ENCODE data around the gene APOL3. TPM values are rescaled to one million over a fixed set of nuclear protein-coding genes. Genes with fewer than 3 reads are reported as not detected.
"Not testable (repeated sequence)": the region's sequence is repeated elsewhere in the genome, so short reads cannot be mapped to it uniquely, and the experiment has no call there.

Gene APOL3
- total and polyA plus RNA-seq, 2 experiments from 2014 or later: 1.3 to 2.1 TPM

DNA sequence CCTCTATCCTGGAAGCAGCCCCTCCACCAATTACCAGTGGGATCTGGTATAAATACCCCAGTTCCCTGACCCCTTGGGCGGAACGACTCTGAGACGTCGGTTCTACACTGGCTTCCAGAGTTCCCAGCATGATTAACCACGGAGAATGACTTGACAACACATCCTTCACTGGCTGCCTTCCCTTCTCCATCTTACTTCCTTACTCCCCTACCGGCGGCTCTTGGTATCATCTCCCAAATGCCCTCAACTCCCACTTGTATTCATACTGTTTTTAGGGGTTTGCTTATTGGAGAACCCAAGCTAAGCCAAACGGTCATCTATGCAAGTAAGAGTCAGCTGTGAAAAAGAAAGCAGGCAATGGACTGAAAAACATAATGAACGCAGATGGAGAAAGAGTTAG is 56.1 kb downstream of the APOL3 start:
- Histone ChIP-seq H3K36me3 (replicated peaks; ENCODE audit: insufficient read depth, low read depth) (no peaks in the 10 kb centered on the region), H4K20me1 (ENCODE audit: insufficient read depth, poor library complexity, severe bottlenecking) (no peaks in the 10 kb centered on the region), H3K79me2 (no peaks in the 10 kb centered on the region), H3K9me3 (ENCODE audit: low read depth) (no peaks in the 10 kb centered on the region), H3K27me3 (no peaks in the 10 kb centered on the region), H3K4me2 (no peak overlapping the region), H3K4me3 (no peak overlapping the region), H2AFZ (no peak overlapping the region), H3K27ac (no peak overlapping the region), H3K4me1 (ENCODE audit: insufficient read depth) (no peaks in the 10 kb centered on the region), H3K9me2 (replicated peaks; ENCODE audit: insufficient read depth) (no peaks in the 10 kb centered on the region)
- DNase-seq (ENCODE audit: low spot score): no peak
- TF ChIP-seq EZH2phosphoT487 (IDR thresholded peaks at IDR 0.05; ENCODE audit: low read depth, severe bottlenecking, unreplicated experiment): no peak
- 73% methylated on average over 9 of the region's 9 CpGs for WGBS (ENCODE audit: low lambda C conversion rate, missing lambda C conversion rate)

DNA sequence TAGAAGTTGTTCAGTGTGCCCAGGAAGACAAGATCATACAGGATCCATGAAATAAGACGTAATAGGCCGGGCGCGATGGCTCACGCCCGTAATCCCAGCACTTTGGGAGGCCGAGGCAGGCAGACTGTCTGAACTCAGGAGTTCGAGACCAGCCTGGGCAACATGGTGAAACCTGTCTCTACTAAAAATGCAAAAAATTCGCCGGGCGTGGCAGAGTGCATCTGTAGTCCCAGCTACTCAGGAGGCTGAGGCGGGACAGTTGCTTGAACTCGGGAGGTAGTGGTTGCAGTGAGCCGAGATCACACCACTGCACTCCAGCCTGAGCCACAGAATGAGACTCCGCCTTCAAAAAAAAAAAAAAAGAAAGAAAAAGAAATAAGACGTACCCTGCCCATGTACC is 56.7 kb downstream of the APOL3 start:
- Histone ChIP-seq H2AFZ (no peak overlapping the region), H3K9me2 (replicated peaks; ENCODE audit: insufficient read depth) (no peaks in the 10 kb centered on the region), H4K20me1 (ENCODE audit: insufficient read depth, poor library complexity, severe bottlenecking) (no peaks in the 10 kb centered on the region), H3K27me3 (no peaks in the 10 kb centered on the region), H3K27ac (no peak overlapping the region), H3K9me3 (ENCODE audit: low read depth) (no peaks in the 10 kb centered on the region), H3K4me2 (no peak overlapping the region), H3K79me2 (no peaks in the 10 kb centered on the region), H3K36me3 (replicated peaks; ENCODE audit: insufficient read depth, low read depth) (no peaks in the 10 kb centered on the region), H3K4me1 (ENCODE audit: insufficient read depth) (no peaks in the 10 kb centered on the region), H3K4me3 (no peak overlapping the region)
- WGBS (ENCODE audit: low lambda C conversion rate, missing lambda C conversion rate): 81% methylated on average over 16 of the region's 16 CpGs
- TF ChIP-seq EZH2 (IDR thresholded peaks at IDR 0.05; ENCODE audit: borderline replicate concordance) (no peak), EZH2phosphoT487 (IDR thresholded peaks at IDR 0.05; ENCODE audit: low read depth, severe bottlenecking, unreplicated experiment) (no peak)
- TF ChIP-seq, protein P1, sequence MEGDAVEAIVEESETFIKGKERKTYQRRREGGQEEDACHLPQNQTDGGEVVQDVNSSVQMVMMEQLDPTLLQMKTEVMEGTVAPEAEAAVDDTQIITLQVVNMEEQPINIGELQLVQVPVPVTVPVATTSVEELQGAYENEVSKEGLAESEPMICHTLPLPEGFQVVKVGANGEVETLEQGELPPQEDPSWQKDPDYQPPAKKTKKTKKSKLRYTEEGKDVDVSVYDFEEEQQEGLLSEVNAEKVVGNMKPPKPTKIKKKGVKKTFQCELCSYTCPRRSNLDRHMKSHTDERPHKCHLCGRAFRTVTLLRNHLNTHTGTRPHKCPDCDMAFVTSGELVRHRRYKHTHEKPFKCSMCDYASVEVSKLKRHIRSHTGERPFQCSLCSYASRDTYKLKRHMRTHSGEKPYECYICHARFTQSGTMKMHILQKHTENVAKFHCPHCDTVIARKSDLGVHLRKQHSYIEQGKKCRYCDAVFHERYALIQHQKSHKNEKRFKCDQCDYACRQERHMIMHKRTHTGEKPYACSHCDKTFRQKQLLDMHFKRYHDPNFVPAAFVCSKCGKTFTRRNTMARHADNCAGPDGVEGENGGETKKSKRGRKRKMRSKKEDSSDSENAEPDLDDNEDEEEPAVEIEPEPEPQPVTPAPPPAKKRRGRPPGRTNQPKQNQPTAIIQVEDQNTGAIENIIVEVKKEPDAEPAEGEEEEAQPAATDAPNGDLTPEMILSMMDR (IDR thresholded peaks at IDR 0.05; ENCODE audit: poor library complexity): no peak
- no peak for DNase-seq (ENCODE audit: low spot score)

DNA sequence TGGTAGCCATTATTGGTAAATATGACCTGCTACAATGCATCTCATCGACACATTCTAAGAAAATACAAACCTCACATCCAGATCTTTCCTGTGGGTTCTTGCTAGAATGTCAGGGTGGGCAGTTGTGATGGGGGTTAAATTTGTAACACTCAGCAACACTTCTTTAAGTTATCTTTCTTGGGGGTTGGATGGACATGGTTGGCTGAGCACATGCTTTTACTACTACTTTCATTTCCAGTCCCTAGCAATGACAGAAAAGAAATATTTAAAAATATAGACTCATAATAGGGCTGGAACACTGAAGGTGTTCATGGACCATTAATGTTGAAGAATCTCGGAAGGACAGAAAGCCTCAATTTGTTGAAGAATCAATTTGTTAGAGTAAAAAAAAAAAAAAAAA is 57.6 kb downstream of the APOL3 start:
- H2AFZ ChIP-seq: no peak overlapping the region
- H3K4me2 ChIP-seq: no peak overlapping the region
- H3K27ac ChIP-seq: no peak overlapping the region
- no peaks in the 10 kb centered on the region for H3K9me3 ChIP-seq (ENCODE audit: low read depth)
- H3K36me3 ChIP-seq (replicated peaks; ENCODE audit: insufficient read depth, low read depth): no peaks in the 10 kb centered on the region
- DNase-seq (ENCODE audit: low spot score): no peak
- no peaks in the 10 kb centered on the region for H4K20me1 ChIP-seq (ENCODE audit: insufficient read depth, poor library complexity, severe bottlenecking)
- no peaks in the 10 kb centered on the region for H3K27me3 ChIP-seq
- H3K4me3 ChIP-seq: no peak overlapping the region
- H3K4me1 ChIP-seq (ENCODE audit: insufficient read depth): no peaks in the 10 kb centered on the region
- TF ChIP-seq, protein P1 (IDR thresholded peaks at IDR 0.05; ENCODE audit: poor library complexity): no peak
- no peak for TF ChIP-seq EZH2phosphoT487 (IDR thresholded peaks at IDR 0.05; ENCODE audit: low read depth, severe bottlenecking, unreplicated experiment)
- TF ChIP-seq EZH2 (IDR thresholded peaks at IDR 0.05; ENCODE audit: borderline replicate concordance): no peak
- no peaks in the 10 kb centered on the region for H3K9me2 ChIP-seq (replicated peaks; ENCODE audit: insufficient read depth)
- WGBS (ENCODE audit: low lambda C conversion rate, missing lambda C conversion rate): 96% methylated on average over 2 of the region's 2 CpGs
- no peaks in the 10 kb centered on the region for H3K79me2 ChIP-seq

DNA sequence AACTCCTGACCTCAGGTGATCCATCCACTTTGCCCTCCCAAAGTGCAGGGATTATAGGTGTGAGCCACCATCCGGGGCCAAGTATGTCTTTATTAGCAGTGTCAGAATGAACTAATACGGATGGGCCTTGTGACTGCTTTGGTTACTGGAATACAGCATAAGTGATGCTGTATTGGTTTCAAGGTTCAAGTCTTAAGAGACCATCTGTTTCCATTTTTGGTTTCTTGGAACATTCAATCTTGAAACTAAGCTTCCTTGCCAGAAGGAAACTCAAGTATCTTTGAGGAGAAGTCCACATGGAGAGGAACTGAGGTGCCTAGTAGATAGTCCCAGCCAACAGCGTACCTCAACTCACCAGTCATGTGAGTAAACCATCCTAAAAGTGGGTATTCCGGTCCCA is 58.8 kb downstream of the APOL3 start:
- no peaks in the 10 kb centered on the region for H3K27me3 ChIP-seq
- TF ChIP-seq EZH2phosphoT487 (IDR thresholded peaks at IDR 0.05; ENCODE audit: low read depth, severe bottlenecking, unreplicated experiment) (no peak), EZH2 (IDR thresholded peaks at IDR 0.05; ENCODE audit: borderline replicate concordance) (no peak)
- TF ChIP-seq, protein P1 (IDR thresholded peaks at IDR 0.05; ENCODE audit: poor library complexity): no peak
- no peak overlapping the region for H2AFZ ChIP-seq
- no peak overlapping the region for H3K27ac ChIP-seq
- H3K9me2 ChIP-seq (replicated peaks; ENCODE audit: insufficient read depth): no peaks in the 10 kb centered on the region
- 94% methylated on average over 4 of the region's 4 CpGs for WGBS (ENCODE audit: low lambda C conversion rate, missing lambda C conversion rate)
- no peaks in the 10 kb centered on the region for H4K20me1 ChIP-seq (ENCODE audit: insufficient read depth, poor library complexity, severe bottlenecking)
- no peak overlapping the region for H3K4me2 ChIP-seq
- H3K9me3 ChIP-seq (ENCODE audit: low read depth): no peaks in the 10 kb centered on the region
- DNase-seq (ENCODE audit: low spot score): no peak
- H3K79me2 ChIP-seq: no peaks in the 10 kb centered on the region
- no peaks in the 10 kb centered on the region for H3K36me3 ChIP-seq (replicated peaks; ENCODE audit: insufficient read depth, low read depth)
- H3K4me3 ChIP-seq: no peak overlapping the region
- no peaks in the 10 kb centered on the region for H3K4me1 ChIP-seq (ENCODE audit: insufficient read depth)

DNA sequence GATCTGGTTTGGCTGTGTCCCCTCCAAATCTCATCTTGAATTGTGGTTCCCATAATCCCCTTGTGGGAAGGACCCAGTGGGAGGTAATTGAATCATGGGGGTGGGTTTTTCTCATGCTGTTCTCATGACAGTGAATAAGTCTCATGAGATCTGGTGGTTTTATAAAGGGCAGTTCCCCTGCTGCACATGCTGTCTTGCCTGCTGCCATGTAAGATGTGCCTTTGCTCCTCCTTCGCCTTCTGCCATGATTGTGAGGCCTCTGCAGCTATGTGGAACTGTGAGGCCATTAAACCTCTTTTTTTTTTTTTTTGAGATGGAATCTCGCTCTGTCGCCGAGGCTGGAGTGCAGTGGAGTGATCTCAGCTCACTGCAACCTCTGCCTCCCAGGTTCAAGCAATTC is 59.6 kb downstream of the APOL3 start:
- not testable (repeated sequence) for H3K9me2 ChIP-seq (replicated peaks; ENCODE audit: insufficient read depth)

More for the DNA sequence above, 59.6 kb downstream of the APOL3 start:
- not testable (repeated sequence) for H3K4me1 ChIP-seq (ENCODE audit: insufficient read depth); H3K4me2 ChIP-seq; H3K79me2 ChIP-seq; H3K27me3 ChIP-seq; H3K27ac ChIP-seq; H3K9me3 ChIP-seq (ENCODE audit: low read depth); H3K4me3 ChIP-seq; H4K20me1 ChIP-seq (ENCODE audit: insufficient read depth, poor library complexity, severe bottlenecking); H2AFZ ChIP-seq; H3K36me3 ChIP-seq (replicated peaks; ENCODE audit: insufficient read depth, low read depth); DNase-seq (ENCODE audit: low spot score)
- WGBS (ENCODE audit: low lambda C conversion rate, missing lambda C conversion rate): 84% methylated on average over 4 of the region's 4 CpGs

Data from hepatocyte (in vitro differentiated cells).